ENCODE data around the gene CDKN2AIP.

- TF ChIP-seq, protein P1, sequence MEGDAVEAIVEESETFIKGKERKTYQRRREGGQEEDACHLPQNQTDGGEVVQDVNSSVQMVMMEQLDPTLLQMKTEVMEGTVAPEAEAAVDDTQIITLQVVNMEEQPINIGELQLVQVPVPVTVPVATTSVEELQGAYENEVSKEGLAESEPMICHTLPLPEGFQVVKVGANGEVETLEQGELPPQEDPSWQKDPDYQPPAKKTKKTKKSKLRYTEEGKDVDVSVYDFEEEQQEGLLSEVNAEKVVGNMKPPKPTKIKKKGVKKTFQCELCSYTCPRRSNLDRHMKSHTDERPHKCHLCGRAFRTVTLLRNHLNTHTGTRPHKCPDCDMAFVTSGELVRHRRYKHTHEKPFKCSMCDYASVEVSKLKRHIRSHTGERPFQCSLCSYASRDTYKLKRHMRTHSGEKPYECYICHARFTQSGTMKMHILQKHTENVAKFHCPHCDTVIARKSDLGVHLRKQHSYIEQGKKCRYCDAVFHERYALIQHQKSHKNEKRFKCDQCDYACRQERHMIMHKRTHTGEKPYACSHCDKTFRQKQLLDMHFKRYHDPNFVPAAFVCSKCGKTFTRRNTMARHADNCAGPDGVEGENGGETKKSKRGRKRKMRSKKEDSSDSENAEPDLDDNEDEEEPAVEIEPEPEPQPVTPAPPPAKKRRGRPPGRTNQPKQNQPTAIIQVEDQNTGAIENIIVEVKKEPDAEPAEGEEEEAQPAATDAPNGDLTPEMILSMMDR (IDR thresholded peaks at IDR 0.05; ENCODE audit: insufficient read depth, low read length): no peak
- TF ChIP-seq POLR2AphosphoS5 (IDR thresholded peaks at IDR 0.05; ENCODE audit: low read depth) (no peak), REST (IDR thresholded peaks at IDR 0.05; ENCODE audit: insufficient replicate concordance, low read depth) (no peak)
Observed at GRCh38 chr4:183401473-183401872, 43.0 kb upstream of the CDKN2AIP start.

All from HL-60 (cell line).